Stimulated activated CD4-positive, alpha-beta T cell treated with anti-CD3 and anti-CD28 coated beads, Interleukin-4, amount 100 ng/mL, for 1 hour (primary cell): ENCODE data around the gene ARF4.
"Not testable (repeated sequence)": the region's sequence is repeated elsewhere in the genome, so short reads cannot be mapped to it uniquely, and the experiment has no call there.

Experiments
- DNase-seq: peaks from one replicate; pipeline ENCODE4 v3.0.0-alpha.2; 2020

Gene ARF4

DNA sequence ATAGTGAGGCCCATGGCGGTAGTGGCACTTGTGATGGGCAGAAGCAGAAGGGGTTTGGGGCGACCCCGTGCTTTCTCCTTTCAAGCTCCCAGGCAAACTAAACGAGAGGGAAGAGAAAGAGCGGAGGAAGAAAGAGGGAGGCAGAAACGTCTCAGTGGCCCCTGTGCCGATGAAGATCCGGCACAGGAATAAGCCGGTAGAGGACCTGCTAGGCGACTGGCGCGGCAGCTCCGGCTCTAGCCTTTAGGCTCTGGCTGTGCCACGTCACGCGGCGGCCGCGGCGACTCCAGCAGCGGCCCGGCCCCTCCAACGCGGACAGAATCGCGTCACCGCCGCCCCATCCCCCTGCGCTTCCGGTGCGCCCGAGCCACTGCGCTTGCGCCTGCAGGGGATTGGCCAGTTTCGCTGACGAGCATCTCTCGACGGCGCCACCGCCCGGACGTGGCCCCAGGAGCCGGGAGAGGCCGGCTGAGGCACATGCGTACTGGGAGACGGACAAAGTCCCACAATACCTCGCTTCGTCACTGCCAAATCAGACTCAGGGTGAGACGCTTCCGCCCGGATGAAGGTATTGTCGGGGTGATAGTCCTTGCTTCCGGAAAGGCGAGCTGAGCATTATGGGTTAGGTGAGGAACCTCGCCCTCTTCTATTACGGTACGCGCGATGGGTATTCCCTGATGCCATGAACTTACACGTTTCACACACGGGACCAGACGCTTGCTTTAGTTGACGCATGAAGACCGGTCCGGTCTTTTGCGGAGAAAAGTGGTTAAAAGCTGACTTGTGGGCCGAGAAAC, at the start of gene ARF4:
Gene ARF4, minus strand, starts transcription at position 218 of the 797 bp plus-strand sequence. Its CDS starts 204 bp downstream, at position 14.
- peak; percentile 99 for DNase-seq

DNA sequence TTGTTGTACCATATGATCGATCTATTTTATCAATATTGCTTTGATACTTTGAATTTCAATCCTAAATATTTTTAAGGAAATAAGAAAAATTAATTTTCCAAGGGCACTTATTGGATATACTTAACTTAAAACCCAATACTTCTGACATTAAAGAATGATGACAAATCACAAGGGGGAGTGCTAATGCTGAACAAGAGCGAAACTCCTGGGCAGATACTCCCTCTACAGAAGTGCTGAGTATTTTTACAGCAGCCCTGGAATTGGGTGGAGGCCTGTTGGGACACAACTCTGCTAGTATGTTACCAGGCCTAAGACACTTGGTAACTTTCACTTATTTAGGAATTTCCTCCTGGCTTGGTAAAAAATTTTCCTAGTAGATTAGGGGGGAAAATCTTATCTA, 49.6 kb upstream of the ARF4 start:
- no peak for DNase-seq

DNA sequence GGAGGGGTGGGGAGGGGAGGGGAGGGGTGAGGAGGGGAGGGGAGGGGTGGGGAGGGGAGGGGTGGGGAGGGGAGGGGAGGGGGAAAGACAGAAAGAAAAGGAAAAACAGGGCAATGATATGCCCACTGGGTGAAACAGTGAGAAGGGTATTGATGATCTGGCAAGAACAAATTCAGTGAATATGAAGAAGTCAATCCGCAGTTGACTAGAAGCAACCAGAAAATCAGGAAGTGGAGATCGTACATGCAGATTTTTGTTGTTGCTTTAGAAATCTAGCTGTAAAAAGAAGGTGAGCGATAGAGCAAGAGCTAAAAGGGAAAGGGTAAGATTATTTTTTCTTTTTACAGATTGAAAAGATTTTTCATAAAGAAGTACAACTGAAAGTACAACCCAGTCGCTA, 47.6 kb upstream of the ARF4 start:
- no peak for DNase-seq

DNA sequence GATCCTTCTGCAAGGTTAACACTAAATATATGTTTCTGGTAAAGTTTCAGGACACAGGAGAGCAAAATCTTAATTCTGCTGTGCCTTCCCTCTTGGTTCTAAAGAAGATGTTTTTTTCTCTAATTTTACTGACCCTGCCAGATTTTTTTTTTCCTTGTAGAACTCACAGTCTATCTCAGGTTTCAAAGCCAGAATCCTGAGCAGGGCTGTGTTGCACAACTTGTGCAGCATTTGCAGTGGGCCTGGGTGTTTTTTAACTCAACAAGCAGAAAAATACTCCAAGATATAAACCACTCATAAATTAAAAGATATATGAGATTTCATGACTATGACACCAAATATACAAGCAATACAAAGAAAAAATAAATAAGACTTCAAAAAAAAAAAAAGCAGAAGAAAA, 40.2 kb upstream of the ARF4 start:
- DNase-seq = no peak

DNA sequence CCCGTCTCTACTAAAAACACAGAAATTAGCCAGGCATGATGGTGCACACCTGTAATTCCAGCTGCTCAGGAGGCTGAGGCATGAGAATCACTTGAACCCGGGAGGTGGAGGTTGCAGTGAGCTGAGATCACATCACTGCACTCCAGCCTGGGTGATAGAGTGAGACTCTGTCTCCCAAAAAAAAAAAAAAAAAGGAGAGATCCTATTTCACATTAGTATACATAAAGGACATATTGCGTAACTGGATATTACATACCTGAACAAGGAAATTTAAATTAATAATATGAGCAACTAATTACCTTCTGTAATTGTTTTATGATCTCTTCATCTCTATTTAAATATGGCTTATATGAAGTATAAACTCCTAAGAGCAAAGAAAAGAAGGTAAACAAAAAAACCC, 37.1 kb upstream of the ARF4 start:
- DNase-seq = not testable (repeated sequence)

DNA sequence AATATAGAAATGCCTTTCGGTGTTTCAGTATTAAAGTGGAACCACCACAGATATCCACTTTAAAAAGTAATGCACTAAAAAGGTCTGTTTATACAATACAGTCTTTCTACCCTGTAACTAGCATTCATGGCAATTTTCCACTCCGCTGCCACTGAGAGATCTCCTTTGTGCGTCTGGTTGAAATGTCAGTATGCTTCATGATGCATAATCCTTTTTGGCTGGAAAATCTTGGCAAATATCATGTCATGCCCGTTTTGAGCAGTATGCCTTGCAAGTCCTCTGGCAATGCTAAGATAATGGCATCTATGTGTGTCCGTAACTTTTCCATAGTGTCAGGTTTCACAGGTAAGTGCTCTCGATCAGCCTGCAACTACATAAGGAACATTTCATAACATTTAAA, 30.8 kb upstream of the ARF4 start:
- no peak for DNase-seq

DNA sequence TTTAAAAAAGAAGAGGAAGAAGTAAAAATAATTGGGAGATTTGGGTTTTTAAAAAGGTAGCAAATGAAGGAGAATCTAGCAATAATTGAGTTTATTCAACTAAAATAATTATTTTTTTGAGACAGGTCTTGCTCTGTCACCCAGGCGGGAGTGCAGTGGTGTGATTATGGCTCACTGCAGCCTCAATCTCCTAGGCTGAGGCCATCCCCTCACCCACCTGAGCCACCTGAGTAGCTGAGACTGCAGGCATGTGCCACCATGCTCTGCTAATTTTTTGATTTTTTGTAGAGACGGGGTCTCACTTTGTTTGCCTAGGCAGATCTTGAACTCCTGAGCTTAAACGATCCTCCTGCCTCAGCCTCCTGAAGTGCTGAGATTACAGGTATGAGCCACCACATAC, 27.7 kb upstream of the ARF4 start:
- DNase-seq = no peak

DNA sequence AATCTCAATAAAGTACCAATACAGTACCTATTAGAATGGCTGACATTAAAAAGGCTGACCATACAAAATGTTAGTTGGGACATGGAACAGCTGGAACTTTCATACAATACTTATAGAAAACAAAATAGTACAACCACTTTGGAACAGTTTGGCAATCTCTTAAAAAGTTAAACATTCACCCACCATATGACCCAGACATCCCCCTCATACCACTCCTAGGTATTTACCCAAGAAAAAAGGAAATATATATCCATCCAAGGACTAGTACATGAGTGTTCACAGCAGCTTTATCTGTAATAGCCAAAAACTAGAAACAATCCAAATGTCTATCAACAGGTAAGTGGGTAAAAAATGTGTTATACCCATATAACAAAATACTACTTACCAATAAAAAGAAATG, 25.2 kb upstream of the ARF4 start:
- no peak for DNase-seq

DNA sequence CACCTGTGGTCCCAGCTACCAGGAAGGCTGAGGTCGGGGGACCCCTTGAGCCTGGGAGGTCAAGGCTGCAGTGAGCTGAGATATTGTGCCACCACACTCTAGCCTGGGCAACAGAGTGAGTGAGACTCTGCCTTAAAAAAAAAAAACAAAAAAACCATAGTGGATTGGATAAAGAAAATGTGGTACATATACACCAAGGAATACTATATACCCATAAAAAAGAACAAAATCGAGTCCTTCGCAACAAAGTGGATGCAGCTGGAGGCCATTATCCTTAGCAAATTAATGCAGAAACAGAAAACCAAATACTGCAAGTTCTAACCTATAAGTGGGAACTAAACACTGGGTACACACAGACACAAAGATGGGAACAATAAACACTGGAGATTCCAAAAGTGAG, 20.6 kb upstream of the ARF4 start:
- DNase-seq = no peak

DNA sequence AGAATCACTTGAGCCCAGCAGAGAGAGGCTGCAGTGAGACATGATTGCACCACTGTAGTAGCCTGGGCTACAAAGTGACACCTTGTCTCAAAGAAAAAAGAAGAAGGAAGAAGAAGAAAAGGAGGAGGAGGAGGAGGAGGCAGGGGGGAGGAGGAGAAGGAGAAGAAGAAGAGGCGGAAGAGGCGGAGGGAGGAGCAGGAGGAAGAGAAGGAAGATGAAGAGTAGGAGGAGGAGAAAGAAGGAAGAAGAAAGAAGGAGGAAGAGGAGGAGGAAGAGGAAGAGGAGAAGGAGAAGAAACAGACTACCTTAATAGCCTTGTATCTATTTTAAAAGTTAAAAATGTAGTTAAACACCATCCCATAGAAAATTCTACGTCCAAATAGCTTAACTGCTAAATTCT, 19.1 kb upstream of the ARF4 start:
- DNase-seq = no peak

DNA sequence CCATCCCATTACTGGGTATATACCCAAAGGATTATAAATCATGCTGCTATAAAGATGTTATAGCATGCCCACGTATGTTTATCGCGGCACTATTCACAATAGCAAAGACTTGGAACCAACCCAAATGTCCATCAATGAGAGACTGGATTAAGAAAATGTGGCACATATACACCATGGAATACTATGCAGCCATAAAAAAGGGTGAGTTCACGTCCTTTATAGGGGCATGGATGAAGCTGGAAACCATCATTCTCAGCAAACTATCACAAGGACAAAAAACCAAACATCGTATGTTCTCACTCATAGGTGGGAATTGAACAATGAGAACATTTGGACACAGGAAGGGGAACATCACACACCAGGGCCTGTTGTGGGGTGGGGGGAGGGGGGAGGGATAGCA, 14.7 kb upstream of the ARF4 start:
- not testable (repeated sequence) for DNase-seq

DNA sequence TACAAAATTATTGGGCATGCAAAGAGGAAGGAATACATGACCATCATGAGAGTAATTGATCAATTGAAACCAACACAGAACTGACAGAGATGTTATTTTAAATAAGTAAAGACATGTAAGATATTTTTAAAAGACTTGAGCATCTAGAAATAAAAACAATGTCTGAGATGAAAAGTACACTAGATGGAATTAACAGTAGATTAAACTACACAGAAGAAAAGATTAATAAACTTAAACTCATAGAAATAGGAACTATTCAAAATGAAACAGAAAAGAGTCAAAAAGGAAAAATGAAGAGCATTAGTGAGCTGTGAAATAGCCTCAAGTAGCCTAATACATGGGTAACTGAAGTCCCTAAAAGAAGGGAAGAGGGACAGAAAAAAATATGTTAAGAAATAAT, 8.5 kb upstream of the ARF4 start:
- no peak for DNase-seq

DNA sequence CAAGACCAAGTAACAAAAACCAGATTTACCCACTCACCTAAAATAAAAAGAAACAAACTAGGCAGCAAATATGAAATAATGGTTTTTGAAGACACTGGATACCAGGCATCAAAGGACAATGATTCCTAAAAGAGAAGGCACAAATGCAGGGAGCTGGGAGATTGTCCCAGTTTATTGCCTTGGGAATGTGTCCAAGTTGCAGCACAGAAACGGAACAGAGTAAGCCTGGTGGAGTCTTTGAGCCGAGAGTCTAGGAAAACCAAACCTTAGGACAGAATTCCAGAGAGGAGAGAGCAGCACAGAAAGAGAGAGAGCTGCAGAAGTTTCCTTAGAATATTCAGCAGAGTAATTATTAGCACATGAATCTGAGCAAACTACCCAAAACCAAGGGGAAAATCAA, 7.8 kb upstream of the ARF4 start:
- no peak for DNase-seq

DNA sequence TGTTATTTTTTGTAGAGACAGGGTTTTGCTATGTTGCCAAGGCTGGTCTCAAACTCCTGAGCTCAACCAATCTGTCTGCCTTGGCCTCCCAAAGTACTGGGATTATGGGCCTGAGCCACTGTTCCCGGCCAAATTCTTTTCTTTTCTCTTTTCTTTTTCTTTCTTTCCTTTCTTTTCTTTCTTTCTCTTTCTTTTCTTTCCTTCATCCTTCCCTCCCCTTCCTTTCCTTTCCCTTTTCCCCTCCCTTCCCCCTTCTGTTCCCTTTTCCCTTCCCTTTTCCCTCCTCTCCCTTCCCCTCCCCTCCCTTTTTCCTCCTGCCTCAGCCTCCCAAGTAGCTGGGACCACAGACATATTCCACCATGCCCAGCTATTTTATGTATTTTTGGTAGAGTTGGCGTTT, 3.1 kb upstream of the ARF4 start:
- no peak for DNase-seq

DNA sequence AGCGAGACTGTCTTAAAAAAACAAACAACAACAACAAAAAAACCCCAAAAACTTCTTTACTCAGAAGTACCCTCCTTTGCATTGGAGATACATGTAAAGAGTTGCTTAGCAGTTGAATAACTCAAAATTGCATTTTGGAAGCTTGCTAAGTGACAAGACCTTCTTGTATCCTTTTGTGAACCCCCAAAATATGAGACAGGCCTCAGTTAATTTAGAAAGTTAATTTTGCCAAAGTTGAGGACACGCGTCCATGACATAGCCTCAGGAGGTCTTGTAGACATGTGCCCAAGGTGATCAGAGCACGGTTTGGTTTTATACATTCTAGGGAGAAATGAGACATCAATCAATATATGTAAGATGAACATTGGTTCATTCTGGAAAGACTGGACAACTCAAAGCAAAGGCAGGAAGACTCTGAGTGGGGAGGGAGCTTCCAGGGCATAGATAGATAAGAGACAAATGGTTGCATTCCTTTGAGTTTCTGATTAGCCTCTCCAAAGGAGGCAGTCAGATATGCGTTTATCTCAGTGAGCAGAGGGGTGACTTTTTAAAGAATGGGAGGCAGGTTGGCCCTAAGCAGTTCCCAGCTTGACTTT, 1.7 kb upstream of the ARF4 start:
- no peak for DNase-seq

DNA sequence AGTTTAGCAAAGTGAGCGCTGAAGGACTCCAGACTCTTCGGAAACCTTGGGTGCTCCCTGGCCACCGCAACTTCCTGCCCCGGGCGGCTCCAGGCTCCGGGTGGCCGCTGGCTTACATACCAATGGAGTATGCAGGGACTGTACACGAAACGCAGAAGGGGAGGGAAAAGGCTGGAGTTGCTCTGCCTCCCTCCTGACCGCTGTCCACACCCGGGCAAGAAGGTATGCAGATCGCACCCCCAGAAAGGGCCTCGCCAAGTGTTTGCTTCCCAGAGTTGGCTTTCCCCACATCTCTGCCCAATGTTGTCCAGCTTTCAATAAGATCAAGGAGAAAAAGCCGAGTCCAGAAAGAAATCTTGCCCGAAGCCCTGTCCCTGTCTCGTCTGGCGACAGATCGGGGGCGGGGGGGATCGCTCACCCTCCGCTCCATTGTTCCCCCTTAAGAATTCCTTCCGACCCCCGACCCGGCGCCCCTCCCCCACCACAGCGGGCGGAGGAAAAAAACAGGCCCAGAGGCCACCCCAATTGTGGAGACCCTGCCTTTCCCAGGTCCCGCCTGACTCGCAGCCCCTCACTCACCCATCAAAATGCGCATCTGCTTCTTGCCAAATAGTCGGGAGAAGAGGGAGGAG, 533 bp downstream of the ARF4 start:
- DNase-seq = peak; percentile 39

DNA sequence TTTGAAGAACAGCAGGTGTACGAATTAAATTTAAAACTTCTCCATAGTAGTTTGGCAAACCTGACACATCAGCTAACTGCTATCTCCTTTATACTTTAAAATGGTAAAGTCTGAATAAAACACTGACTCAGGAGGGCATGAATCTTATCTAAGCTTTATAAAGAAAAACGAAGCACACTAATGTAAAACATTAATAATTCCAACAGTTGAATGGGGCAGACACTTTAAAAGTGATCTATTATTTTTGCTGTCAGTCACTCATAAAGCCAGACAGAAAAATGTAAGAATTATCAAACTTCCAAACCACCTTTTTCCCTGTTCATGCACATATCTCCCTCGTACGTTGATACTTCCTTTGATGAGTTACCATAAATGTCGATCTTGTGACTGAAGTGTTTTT, 2.6 kb downstream of the ARF4 start:
- DNase-seq = no peak

DNA sequence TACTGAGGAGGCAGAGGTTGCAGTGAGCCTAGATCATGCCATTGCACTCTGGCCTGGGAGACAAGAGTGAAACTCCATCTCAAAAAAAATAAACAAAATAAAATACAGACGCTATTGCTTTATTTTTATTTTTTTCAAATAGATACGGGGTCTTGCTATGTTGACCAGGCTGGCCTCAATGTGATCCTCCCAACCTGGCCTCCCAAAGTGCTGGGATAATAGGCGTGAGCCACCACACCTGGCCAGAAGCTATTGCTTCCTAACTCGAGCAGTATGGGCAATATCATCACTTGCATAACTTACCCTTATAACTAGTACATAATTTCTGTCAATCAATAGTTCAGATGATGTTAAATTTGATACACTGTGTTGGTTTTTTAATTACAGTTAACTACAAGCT, 3.0 kb downstream of the ARF4 start:
- no peak for DNase-seq

DNA sequence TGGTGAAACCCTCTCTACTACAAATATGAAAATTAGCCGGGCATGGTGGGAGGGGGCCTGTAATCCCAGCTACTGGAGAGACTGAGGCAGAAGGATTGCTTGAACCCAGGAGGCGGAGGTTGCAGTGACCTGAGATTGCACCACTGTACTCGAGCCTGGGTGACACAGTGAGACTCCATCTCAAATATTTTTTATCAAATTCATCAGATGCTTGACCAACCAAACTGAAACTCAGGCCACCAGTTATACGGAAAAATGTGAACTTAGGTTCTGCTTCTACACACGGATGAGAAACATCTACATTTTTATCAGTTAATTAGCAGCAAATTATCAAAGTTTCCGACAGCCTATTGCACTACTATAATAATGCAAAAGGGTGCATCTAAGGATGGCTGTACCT, 4.8 kb downstream of the ARF4 start:
- DNase-seq = no peak

DNA sequence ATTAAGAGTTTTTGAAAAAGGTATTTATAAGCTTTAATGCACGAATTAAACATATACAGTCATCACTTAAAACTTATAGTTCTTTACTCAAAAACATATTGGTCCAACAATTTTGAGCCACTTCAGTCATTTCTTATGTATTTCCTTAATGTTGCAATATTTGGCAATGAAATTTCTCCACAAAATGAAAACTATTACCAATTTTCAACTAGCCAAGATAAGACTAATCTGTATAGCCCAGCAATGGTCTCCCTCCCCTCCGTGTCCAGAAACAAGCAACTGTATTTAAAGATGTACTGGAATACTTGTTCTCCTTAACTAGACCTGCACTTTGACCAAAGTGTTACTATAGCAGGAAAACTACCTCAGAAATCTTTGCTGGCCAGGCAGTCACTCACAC, 9.2 kb downstream of the ARF4 start:
- no peak for DNase-seq

DNA sequence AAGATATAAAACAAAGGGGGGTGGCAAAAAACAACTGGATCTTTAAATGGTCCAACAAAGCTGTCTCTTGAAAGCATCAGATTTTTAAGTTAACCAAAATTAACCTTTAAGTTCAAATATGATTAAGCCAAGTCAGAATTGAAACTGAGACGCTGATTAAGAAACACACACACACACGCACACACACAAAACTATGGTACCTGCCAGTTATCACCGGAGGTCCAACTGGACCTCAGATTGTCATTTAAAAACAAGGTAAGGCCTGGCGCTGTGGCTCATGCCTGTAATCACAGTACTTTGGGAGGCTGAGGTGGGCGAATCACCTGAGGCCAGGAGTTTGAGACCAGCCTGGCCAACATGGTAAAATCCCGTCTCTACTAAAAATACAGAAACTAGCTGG, 10.4 kb downstream of the ARF4 start:
- no peak for DNase-seq

DNA sequence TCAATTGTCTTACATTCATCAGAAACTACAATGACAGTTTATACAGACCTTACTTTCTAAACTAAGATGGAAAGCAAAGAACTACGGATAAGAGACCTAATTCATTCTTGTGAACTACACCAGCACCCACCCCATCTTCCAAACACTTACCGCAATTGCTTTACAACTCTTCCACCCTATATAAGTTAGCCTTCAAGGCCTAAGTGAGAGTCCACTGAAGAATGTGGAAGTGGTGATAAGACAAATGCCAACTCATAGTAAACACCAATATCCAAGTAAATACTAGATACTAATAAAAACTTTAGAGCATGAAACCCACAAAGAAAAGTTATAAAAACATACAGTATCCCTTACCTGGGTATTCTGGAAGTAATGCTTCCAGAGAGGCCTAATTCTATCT, 13.6 kb downstream of the ARF4 start:
- no peak for DNase-seq

DNA sequence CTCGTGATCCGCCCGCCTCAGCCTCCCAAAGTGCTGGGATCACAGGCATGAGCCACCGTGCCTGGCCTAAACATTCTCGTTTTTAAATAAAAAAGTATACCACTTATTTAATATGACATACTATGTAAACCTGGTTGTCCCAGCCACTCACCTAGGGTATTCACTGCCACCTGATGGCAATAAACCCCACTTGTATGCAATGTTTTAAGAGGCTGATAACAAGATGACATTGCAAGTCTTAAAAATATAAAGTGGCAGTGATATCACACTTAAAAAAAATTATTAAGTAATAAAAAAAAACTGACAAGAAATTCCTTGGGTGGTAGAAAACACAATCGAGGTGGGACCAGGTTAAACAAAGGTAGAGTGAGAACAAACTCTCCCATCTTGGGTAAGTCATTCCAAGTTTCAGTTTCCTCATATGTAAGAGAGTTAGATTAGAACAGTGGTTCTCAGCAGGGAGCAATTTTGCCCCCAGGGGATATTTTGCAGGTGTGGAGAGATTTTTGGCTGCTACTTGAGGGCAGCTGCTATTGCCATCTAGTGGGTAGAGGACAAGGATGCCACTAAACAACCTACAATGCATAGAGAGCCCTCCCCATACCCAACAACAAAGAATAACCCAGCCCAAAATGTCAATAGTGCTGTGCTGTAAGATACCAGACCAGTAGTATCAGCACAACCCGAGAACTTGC, 14.5 kb downstream of the ARF4 start:
- no peak for DNase-seq

DNA sequence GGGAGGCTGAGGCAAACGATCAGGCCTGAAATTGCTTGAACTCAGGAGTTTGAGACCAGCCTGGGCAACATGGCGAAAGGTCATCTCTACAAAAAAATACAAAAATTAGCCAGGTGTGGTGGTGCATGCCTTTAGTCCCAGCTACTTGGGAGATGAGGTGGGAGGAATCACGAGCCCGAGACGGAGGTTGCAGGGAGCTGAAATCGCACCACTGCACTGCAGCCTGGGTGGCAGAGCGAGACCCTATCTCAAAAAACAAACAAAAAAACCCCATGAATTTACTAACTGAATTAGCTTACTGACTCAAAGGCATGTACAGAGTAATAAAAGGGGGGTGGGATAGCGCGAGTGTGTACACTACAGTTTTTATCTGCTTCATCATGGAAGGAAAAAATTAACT, 19.3 kb downstream of the ARF4 start:
- DNase-seq = no peak
